Neural cell (in vitro differentiated cells): ENCODE results near the gene GALNT14. TPM values are rescaled to one million over a fixed set of nuclear protein-coding genes. Genes with fewer than 3 reads are reported as not detected.

ENCODE experiments used
- H2AFZ ChIP-seq: fragments of 200-600, 300-800 bp; sonication (generic), shearing (Covaris generic); 2 replicates; pipeline ENCODE4 v1.6.0; 2014; ENCODE audit warnings: low read depth, mild to moderate bottlenecking, antibody characterized with exemption, low read length, moderate library complexity
- H3F3A ChIP-seq: fragments of 200-600 bp; shearing (Covaris generic); 2 replicates; pipeline ENCODE4 v1.6.1; 2016; ENCODE audit warnings: mild to moderate bottlenecking, moderate library complexity, mixed read lengths, antibody characterized with exemption, low read length; ENCODE audit not compliant: insufficient read depth, poor library complexity, severe bottlenecking
- H3K27ac ChIP-seq: fragments of 200-600, 300-800 bp; sonication (generic), shearing (Covaris generic); 2 replicates; pipeline ENCODE4 v1.5.1; 2014; ENCODE audit warnings: mild to moderate bottlenecking, low read length, moderate library complexity
- H3K27me3 ChIP-seq: fragments of 300-800, 200-600 bp; sonication (generic), shearing (Covaris generic); 2 replicates; pipeline ENCODE4 v1.6.0; 2014; ENCODE audit warnings: mild to moderate bottlenecking, low read depth, low read length, moderate library complexity; ENCODE audit not compliant: insufficient read depth
- H3K36me3 ChIP-seq: fragments of 300-800, 200-600 bp; sonication (generic), shearing (Covaris generic); 2 replicates; pipeline ENCODE4 v1.5.1; 2014; ENCODE audit warnings: mild to moderate bottlenecking, antibody characterized with exemption, low read length, moderate library complexity; ENCODE audit not compliant: insufficient read depth
- H3K4me2 ChIP-seq: fragments of 300-800, 200-600 bp; sonication (generic), shearing (Covaris generic); 2 replicates; pipeline ENCODE4 v1.6.0; 2014; ENCODE audit warnings: mild to moderate bottlenecking, low read length
- H3K4me3 ChIP-seq: fragments of 300-800, 200-600 bp; sonication (generic), shearing (Covaris generic); 2 replicates; pipeline ENCODE4 v1.5.1; 2014; ENCODE audit warnings: mild to moderate bottlenecking, low read length, moderate library complexity
- H3K79me2 ChIP-seq: fragments of 200-600 bp; shearing (Covaris generic); replicated peaks from 2 replicates; pipeline ENCODE4 v1.6.0; 2014; ENCODE audit warnings: mild to moderate bottlenecking, low read length, moderate library complexity; ENCODE audit not compliant: insufficient read depth
- H3K9ac ChIP-seq: fragments of 300-800, 200-600 bp; sonication (generic), shearing (Covaris generic); 2 replicates; pipeline ENCODE4 v1.6.1; 2016; ENCODE audit warnings: mild to moderate bottlenecking, low read length, mixed read lengths
- H3K9me2 ChIP-seq: fragments of 200-600 bp; shearing (Covaris generic); 2 replicates; pipeline ENCODE4 v1.6.1; 2016; ENCODE audit warnings: mild to moderate bottlenecking, low read length, mixed read lengths; ENCODE audit not compliant: insufficient read depth
- H3K9me3 ChIP-seq: fragments of 200-600, 300-800 bp; sonication (generic), shearing (Covaris generic); 2 replicates; pipeline ENCODE4 v1.6.1; 2016; ENCODE audit warnings: mild to moderate bottlenecking, mixed run types, low read length, moderate library complexity, mixed read lengths
- H4K20me1 ChIP-seq: fragments of 200-600 bp; shearing (Covaris generic); 2 replicates; pipeline ENCODE4 v1.6.1; 2016; ENCODE audit warnings: mild to moderate bottlenecking, mixed run types; ENCODE audit not compliant: insufficient read depth
- CTCF ChIP-seq: fragments of 450-650 bp; IDR thresholded peaks from 2 replicates; pipeline ENCODE4 v1.5.1; 2014; ENCODE audit warnings: antibody characterized with exemption, mild to moderate bottlenecking, moderate library complexity; ENCODE audit not compliant: poor library complexity, severe bottlenecking
- EP300 ChIP-seq: fragments of 450-650 bp; conservative IDR thresholded peaks from 2 replicates; pipeline ENCODE4 v1.6.1; 2014; ENCODE audit warnings: antibody characterized with exemption, mild to moderate bottlenecking, moderate library complexity; ENCODE audit not compliant: poor library complexity, severe bottlenecking
- EZH2 ChIP-seq: fragments of 200-600, 300-800 bp; shearing (Covaris generic), sonication (generic); IDR thresholded peaks from 2 replicates; pipeline ENCODE4 v1.6.1; 2014; ENCODE audit warnings: antibody characterized with exemption, low read length, borderline replicate concordance, mild to moderate bottlenecking; ENCODE audit not compliant: insufficient read depth, poor library complexity, severe bottlenecking
- MXI1 ChIP-seq: fragments of 450-650 bp; conservative IDR thresholded peaks from 2 replicates; pipeline ENCODE4 v1.6.1; 2014; ENCODE audit warnings: antibody characterized with exemption, mild to moderate bottlenecking; ENCODE audit not compliant: poor library complexity, severe bottlenecking
- POLR2AphosphoS5 ChIP-seq: IDR thresholded peaks from 2 replicates; pipeline ENCODE4 v1.6.1; 2012
- RAD21 ChIP-seq: fragments of 450-650 bp; conservative IDR thresholded peaks from 2 replicates; pipeline ENCODE4 v1.6.1; 2014; ENCODE audit warnings: antibody characterized with exemption, mild to moderate bottlenecking, moderate library complexity
- REST ChIP-seq: IDR thresholded peaks from 2 replicates; pipeline ENCODE4 v1.6.1; 2012; ENCODE audit warnings: borderline replicate concordance
- SMC3 ChIP-seq: fragments of 450-650 bp; conservative IDR thresholded peaks from 2 replicates; pipeline ENCODE4 v1.6.1; 2014; ENCODE audit warnings: antibody characterized with exemption, mild to moderate bottlenecking, moderate library complexity; ENCODE audit not compliant: poor library complexity
- TAF1 ChIP-seq: IDR thresholded peaks from 2 replicates; pipeline ENCODE4 v1.6.1; 2012; ENCODE audit warnings: low read depth
- polyA plus RNA-seq: library from polyadenylated mRNA; depleted of rRNA; stranded (reverse); fragments of >200 nt; gene quantifications from 2 replicates; pipeline ENCODE4 v1.2.3, GENCODE V29; 2014

The GALNT14 gene
- polyA plus RNA-seq, 1 donor from 2014 or later, result 15.9 TPM

GRCh38 chr2:30974092-30974491 is 164.1 kb downstream of the GALNT14 start:
- Histone ChIP-seq H3K27me3 (no peaks in the 10 kb centered on the region), H3K4me2 (no peak overlapping the region), H3K79me2 (no peaks in the 10 kb centered on the region), H4K20me1 (no peaks in the 10 kb centered on the region), H3K36me3 (no peaks in the 10 kb centered on the region), H3K9ac (no peak overlapping the region), H3K9me2 (no peaks in the 10 kb centered on the region), H3F3A (no peaks in the 10 kb centered on the region), H2AFZ (no peak overlapping the region), H3K27ac (no peak overlapping the region), H3K9me3 (no peaks in the 10 kb centered on the region), H3K4me3 (no peak overlapping the region)
- no peak for TF ChIP-seq EZH2
- TF ChIP-seq CTCF, result no peak
- TF ChIP-seq REST, result no peak
- TF ChIP-seq RAD21, result no peak
- TF ChIP-seq MXI1, result no peak
- no peak for TF ChIP-seq SMC3
- TF ChIP-seq POLR2AphosphoS5, result no peak
- TF ChIP-seq EP300, result no peak
- no peak for TF ChIP-seq TAF1

- no peak overlapping the region for H2AFZ ChIP-seq
- H3K4me3 ChIP-seq, result peak overlapping the region; percentile 40
- no peaks in the 10 kb centered on the region for H3K27me3 ChIP-seq
- no peaks in the 10 kb centered on the region for H3K9me3 ChIP-seq
- H4K20me1 ChIP-seq, result no peaks in the 10 kb centered on the region
- peak overlapping the region; percentile 89 for H3K27ac ChIP-seq
- no peaks in the 10 kb centered on the region for H3K79me2 ChIP-seq
- H3K9ac ChIP-seq, result peak overlapping the region; percentile 51
- H3K9me2 ChIP-seq, result no peaks in the 10 kb centered on the region
- H3K36me3 ChIP-seq, result no peaks in the 10 kb centered on the region
- no peaks in the 10 kb centered on the region for H3F3A ChIP-seq
- peak; percentile 84 for TF ChIP-seq POLR2AphosphoS5
- peak; percentile 97 for TF ChIP-seq EP300
- peak; percentile 16 for TF ChIP-seq RAD21
- TF ChIP-seq EZH2, result no peak
- TF ChIP-seq REST, result no peak
- H3K4me2 ChIP-seq, result peak overlapping the region; percentile 37
These were observed 166.8 kb downstream of the GALNT14 start for GRCh38 chr2:30971231-30972025.
